HG02852 (cell line): Measurements from ENCODE around the gene ANKRD31.

ENCODE experiments used
- ATAC-seq: cut with Tn5 transposase; IDR thresholded peaks from one replicate; pipeline ENCODE4 v1.9.1; 2021; ENCODE audit warnings: mild to moderate bottlenecking, moderate library complexity; ENCODE audit not compliant: unreplicated experiment

ANKRD31 gene

DNA sequence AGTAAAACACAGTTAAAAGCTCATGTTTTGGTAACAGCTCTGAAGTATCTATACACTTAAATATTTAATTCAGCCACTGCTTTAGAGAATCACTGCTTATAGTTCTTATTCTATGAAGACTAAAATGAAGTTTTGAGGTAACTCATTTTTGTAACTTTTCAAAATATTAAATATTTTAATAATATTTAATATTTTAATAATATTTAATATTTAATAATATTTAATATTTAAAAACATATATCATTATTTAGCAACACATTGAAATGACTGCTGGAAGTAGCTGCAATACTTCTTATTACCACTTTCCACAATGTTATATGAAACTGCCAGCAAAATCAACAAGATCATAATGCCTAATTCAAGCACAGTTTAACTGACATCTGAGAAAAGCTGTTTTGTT, 165.6 kb downstream of the ANKRD31 start:
- no peak for ATAC-seq

DNA sequence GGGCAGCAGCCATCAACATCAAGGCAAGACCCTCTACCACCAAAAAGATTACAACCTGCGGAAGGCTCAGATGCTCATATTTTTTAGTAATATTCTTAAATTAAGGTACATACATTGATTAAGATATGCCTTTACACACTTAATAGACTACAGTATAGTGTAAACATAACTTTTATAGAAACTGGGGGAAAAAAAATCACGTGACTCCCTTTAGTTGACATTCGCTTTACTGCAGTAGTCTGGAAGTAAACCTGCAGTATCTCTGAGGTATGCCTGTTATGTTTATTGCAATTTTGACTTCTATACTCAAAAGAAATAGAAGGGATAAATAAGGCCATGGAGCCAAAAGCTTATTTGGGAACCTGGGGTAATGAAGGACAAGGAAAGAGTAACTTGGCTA, 169.2 kb downstream of the ANKRD31 start:
- no peak for ATAC-seq

DNA sequence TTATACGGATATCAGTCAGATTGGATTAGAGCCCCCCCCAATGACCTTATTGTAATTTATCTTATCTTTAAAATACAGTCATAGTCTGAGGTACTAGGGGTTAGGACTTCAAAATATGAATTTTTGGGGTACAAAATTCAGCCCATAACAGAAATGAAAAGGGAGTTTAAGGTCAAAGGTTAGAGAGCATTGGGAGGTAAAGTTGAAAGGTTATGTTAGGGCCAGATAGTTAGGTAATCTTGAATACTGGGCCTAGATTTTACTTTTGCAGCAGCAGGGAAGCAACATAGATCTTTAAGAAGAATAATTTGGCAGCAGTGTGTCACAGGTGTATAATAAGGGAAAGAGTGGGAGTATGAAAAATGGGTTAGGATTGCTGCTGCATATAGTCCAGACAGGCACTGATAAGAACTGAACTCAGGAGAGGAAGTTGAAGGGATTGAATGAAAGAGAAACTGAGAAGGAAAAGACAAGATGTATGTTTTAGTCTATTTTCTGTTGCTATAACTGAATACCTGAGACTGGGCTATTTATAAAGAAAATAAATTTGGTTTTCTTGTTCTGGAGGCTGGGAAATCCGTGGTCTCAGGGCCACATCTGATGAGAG, 173.7 kb downstream of the ANKRD31 start:
- ATAC-seq, result no peak

DNA sequence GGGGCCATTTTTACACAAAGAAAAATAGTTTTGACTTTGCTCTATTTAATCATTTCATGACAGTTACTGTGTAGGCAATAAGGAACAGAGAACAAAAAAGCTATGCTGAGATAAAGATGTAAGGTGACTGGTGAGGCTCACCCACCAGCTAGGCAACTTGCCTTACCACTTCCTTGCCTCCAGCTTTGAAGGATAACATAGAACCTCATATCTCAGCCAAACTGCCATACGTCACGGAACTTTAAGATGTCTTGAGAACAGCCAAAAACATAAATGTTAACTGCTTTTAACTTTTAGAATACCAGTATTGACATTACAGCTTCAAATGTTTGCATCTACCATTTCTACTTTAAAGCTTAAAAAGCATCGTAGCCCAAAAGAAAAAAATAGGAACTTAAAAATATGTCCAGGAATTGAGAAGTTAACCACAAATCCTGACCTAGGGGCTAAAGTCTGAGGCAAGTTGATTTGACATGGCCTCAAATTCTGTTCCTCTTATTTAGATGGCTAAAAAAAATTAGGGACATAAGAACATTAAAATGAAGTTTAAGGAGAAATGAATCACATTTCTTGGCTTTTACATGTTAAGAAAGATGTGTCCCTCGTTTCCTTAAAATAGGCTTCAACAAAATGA, 176.6 kb downstream of the ANKRD31 start:
- ATAC-seq, result no peak

DNA sequence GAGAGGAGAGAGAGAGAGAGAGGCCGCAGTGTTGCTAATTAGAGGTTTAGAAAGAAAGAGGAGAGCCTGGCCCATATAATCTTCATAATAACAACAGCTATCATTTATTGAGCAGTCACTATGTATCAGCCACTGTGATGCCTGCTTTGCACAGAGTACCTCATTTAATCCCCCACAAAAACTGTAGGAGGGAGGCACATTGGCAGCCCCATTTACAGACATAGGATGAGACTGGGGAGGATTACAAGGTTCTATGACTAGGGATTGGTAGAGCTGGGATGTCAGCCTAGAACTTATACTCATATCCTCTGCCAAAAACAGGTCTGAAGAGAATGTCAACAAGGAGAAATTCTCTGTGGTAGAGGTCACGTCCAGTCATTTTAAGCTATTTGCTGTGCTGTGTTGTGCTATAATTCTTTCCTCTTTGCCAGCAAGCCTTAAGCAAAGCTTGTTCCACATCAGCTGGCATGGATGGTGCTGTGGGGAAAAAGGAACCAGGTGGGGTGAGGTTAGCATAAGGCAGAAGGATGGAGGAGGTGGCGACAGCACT, 177.6 kb downstream of the ANKRD31 start:
- no peak for ATAC-seq

DNA sequence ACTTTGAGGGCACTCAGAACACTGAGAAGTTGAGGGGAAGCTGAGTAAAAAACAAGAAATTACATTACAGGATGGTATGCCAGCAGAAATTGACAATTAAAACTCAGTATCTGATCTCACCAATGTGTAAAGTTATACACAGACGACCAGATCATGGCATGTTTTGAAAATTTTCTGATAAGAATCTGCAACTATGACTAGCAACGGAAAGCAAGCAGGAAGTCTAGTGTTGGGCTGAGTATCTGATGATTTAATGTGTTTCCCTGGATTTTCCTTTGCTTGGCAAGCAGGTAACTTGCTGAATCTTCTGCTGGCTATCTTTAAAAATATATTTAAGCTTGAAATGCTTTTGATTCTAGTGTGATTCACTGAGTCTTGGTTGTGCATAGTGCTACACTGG, 179.1 kb downstream of the ANKRD31 start:
- ATAC-seq, result no peak

DNA sequence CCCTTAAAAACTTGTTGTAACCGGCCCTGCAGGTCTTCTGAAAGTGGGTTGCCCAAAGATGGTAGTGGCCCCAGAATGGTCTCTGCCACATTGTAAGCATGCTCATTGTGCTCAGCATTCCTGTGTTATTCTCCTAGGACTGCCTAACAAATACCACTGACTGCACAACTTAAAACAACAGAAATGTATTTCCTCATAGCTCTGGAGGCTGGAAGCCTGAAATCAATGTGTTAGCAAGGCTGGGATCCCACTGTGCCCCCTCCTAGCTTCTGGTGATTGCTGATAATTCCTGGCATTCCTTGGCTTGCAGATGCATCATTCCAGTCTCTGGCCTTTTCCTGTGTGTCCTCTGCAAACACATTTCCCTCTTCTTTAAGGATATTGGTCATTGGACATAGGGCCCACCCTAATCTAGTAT, 180.9 kb downstream of the ANKRD31 start:
- no peak for ATAC-seq

DNA sequence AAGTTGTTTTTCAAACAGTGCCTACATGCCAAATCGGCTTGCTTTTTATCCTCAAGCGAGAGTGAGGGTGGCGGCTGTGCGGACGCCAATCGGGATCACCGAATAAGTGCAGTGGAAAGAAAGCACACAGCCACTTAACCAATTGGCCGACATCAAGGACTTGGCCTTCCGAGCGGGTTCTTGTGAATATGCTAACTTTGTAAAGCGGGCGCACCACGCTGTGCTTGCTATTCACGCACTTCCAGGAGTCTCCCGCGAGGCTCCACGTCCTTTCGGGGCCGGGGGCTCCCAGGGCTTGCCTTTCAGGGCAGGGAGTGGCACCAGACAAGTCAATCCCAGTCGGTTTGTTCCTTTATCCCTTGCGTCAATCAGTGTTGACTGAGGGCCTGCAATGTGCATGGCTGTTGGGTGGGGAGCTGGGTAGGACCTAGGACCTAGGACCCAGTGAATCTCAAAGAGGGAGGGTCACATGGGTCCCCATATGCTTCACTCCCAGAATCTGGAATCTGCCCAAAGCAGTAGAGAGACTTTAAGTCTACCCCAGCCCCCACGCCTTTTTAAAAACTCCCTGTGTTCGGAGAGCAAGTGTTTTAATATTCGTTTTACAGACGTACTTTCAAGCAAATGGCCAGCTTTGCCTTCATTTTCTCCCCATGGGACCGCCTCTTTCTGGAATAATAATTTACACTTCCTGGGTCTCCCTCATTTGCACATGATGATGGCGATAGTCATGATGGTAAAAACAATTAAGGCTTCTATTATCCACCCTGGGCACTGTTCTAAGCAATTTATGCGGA, 182.3 kb downstream of the ANKRD31 start:
- no peak for ATAC-seq

DNA sequence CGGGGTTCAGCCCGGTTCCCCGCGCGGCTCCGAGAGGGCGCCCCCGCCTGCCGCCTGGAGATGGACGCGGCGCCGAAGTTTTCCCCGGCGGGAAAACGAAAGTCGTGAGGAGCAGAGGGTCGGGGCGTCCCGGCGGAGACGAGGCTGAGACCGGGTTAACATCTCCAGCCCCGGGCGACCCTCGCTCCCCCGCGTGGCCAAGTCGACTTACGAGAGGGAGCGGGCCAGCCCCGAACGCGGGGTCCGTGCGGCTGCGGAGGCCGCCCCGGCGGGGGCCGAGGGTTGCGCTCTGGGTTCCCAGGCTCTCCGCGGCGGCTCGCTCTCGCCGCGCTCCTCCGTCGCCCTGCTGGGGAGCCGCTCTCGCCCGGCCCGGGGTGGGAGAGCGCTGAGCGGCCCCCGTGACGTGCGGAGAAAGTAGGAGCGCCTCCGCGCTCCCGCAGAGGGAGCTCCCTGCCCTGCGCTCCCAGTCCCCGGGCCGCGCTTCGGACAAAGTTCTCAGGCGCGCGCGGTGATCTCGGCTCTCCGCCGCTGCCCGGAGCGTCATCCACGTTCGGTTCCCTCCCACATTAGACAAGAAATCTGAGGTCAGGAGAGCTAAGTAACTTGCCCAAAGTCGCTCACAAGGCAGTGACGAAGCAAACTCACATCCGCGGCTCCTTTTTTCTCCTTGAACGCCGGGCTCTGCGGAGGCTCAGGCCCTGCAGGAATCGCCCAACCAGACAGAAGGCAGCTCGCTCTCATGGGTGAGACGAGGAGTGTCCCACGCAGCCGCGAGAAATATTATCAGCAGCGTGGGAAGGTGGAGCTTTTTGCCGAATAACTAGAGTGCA, 183.2 kb downstream of the ANKRD31 start:
- peak; percentile 36 for ATAC-seq

DNA sequence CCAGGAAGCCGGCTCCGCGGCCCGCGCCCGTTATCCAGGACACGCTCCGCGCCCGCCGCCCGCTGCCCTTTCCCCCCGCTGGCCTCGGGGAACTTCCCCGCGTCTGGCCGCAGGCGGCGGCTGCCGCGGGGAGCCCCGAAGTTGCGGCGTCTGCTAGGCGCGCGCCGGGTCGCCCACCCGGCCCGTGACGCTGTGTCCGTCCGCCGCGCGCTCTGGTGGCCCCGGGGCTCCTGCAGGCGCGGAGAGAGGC, 183.7 kb downstream of the ANKRD31 start:
- ATAC-seq, result peak; percentile 14

DNA sequence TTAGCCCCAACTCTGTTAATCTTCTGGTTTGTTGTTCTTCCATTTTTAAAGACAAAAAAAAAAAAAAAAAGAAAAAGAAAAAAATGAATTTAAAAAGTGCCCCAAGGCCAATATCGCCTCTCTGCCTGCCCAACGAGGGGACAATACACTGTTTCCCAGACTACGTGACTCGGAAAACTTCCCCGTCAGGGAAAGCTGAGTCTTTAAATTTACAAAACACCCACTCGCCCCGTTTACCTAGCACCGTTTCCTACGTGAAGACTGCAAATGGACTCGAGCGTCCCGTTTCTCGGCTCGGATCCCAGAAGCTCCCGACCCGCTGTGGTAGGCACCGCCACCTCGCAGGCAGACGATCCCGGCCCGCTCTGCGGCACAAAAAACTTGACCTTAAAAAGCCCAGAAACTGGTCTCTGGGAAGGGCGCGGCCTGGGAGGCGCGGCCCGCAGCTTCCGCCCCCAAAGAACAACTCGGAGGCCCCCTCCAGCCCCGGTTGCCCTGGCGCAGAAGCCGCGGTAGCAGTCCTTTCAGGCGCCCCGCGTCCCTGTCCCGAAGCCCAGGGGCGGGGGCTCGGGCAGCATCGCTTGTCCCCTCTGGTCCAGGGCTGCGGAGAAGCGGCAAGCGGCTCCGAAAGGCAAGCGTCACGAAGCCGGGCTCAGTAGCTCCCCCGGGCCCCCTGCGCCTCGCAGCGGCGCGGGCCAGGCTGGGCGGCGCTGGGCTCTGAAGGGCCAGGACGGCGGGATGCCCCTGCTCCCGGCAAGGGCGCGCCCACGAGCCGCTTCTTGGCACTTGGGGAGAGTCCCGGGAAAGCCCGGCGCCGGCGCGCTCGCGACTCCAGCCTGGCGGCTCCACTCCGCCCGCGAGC, 184.3 kb downstream of the ANKRD31 start, which contains the start of gene GCNT4:
Gene GCNT4, minus strand, starts transcription at position 367 of the 862 bp plus-strand sequence. CDS start 22,521 bp downstream, outside the sequence.
- peak; percentile 29 for ATAC-seq

DNA sequence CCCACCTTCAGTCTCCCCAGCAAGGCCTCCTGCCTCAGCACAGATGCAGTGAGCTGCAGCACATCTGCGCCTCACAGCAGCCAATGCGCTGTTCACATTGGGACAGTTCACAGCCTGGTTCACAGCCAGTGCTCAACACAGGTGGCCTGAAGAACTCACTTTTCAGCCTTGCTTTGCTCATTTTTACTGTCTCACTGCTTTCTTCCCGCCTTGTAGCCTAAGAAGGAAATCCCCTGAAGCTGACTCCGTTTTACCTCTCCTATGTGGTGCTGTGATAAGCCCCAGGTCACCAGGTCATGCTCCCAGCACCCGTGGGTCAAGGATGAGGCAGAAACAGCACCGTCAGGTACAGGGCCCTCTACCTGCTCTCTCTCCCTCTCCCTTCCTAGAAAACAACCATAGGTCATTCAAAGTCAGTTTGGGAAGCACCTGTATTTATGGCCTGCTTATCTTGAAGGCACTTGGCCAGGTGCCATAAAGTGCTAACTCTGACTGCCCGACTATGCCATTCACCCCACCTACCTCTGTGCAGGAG, 185.4 kb downstream of the ANKRD31 start:
- no peak for ATAC-seq

DNA sequence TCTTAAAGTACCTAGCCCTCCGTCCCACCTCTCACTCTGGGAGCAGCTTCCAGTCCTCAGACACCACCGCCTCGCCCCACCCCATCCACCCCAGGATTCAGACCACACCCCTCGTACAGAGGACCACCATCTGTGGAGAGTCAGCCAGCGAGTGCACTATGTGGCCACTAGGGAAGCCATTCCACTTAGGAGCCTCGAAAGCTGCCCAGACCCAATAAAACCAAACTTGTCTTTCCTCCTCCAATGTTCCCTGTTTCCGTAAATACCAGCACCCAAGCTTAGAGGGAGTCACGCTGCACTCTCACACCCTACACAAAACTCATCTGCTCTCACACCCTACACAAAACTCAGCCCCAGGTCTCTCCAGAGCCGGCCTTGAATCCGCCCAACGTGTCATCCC, 186.3 kb downstream of the ANKRD31 start:
- no peak for ATAC-seq

DNA sequence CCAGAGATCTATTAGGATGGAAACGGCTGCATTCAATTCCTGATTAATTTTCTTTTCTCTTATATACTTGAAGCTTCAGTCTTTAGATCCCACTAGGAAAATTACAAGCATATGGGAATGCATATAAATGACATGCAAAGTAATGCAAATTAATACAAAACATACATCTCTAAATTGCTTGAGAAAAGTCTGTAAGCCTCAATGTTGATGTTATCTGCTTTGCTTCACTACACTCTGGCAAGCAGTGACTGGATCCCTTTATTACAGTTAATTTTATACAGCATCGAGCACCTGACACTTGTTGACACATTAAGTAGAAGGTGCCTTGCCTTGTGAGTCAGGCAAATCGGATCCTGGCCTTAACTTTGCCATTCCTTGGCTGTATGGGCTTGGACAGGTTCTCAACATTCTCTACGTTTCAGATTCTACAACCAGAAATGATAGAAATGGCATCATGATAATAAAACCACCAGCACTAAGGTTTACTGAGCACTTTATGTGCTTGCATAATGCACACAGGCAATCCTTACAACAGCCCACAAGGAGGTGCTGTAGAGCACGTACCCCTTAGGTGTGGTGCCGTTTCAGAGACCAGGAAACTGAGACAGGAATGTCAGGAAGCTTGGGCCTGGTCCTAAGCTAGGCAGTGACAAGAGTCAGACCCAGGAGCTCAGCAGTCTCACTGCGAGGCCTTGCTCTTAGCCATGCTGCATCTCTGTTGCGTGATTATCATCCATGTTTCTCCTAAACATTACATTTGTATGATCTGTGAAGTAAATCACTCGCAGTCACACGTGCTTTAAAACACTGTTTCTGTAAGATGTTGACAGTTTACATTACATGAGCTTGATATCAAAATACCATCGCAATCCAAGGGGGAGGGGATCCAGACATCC, 187.0 kb downstream of the ANKRD31 start:
- ATAC-seq, result no peak

DNA sequence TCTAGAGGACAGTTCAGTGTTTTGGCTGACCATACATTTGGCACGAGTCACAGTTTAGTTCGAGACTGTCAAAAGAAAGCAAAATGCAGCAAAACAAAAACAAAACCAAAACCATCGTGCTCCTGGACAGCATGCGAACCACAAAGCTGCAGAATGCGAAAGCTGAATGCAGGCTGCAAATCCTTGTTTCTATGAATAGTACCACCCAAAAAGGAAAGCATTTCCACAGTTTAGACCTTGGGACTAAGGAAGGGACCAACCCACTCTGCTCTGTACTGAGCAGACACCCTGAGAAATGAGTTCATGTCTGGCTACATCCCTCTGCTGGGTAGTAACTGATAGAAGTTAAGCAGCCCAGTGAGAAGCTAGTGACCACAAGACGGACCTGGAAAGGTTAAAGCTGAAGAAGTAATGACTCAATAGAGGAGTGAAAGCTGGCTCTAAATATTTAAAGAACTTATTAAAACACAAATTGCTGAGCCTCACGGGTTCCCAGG, 188.2 kb downstream of the ANKRD31 start:
- ATAC-seq, result peak; percentile 48

DNA sequence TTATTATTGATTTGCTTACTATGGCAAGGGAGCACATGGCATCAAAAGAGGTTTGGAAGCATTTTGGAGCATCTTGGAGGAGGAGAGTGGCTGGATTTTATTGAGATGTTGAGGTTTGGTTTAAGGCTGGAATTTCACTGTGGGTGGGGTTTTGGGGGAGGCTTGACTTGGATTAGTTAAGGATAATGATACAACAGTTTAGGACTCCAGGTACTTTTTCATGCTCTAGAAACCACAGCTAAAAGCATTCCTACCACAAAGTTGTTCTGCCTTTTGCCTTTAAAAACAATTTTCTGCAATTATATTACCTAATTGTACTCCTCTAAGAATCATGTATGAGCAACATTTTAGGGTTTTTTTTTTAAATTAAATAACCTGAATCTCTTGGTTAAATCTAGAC, 189.3 kb downstream of the ANKRD31 start:
- ATAC-seq, result no peak

DNA sequence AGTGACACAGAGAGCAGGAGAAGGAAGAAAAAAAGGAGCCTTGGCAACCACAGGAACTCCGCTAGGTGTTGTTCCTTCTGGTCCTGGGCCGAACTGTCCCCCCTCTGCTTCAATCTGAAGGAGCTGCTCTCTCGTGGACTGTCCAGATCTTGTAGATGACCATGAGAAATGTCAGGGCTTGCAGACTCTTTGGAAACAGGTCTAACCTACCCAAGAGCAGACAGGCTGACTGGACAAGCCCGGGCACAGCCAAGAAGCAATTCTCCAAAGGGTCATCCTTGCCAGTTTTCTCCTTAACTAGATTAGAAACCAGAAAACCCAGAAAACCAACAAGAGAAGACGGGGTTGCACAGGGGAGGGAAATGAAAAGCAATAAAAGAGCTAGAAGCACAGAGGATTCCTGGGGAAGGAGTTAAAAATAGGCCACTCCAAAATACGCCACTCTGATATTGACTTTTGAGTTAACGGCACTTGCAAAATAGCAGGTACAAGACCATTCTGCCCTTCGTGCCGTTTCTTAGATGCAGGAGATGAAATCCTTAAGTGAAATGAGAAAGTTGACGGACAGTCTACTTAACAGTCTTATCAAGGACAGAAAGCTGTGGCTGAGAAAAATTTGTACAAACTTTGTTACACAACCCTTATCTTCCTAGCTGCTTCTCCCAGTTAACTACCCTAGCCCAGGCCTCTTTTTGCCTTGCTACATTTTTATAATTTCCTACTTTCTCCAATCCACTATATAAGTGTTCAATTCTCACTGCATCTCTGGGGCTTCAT, 190.1 kb downstream of the ANKRD31 start:
- ATAC-seq, result no peak

DNA sequence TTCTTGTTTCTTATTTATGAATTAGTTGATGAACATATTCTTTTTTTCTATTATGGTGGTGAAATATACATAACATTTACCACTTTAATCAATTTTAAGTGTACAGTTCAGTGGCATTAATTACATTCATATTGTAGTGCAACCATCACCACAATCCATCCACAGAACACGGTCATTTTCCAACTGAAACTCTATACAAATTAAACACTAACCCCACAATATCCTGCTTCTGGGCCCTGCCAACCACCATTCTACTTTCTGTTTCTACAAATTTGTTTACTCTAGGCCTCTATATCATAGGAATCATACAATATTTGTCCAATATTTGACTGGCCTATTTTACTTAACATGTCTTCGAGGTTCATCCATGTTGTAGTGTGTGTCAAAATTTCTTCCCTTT, 191.6 kb downstream of the ANKRD31 start:
- no peak for ATAC-seq
